NCI-H69 (cell line): ENCODE results near the gene KPTN.

ENCODE experiments used
- DNase-seq: peaks from one replicate; lab custom pipeline; 2025; lab: John Stamatoyannopoulos, UW

KPTN gene

DNA sequence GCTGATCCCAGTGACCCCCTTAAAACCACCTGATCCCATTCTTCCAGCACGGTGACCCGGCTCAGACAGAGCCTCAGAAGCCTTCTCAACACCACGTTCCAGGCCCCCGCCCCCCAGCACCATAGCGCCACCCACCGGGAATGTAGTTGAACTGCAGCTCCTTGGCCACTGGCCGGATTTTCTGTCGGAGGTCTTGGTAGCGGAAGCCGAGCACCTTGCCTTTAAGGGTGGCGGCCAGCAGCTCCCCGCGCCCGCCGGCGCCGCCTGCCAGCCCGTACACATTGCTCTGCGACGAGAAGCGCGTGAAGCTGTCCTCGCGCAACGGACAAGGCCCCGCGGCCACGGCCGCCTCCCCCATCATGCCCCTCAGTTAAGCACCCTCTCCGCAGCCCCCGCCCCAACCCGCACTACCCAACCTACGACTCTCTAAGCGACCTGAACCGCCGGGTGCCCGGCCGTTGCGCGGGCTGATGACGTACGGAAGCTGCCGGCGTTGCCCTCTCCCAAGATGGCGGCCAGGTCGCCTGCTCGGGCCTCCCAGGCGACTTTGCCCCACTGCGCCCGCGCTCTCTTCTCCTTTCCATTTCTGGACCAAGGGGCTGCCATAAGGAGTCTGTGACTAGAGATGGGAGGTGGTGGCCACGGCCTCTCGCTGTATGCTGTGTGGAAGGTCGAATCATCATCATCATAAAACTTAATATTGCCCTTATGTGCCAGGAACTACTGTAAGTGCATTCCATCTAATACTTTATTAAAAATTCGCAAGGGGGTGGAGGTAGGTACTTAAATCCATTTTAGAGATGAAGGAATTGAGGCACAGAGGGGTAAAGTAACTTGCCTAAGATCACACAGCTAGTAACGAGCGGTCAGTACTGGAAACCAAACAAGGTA, at the start of gene KPTN:
KPTN (minus strand) TSS at position 420 of the 891 bp plus-strand sequence; CDS start at position 361, 59 bp downstream.
- peak; percentile 96 for DNase-seq

DNA sequence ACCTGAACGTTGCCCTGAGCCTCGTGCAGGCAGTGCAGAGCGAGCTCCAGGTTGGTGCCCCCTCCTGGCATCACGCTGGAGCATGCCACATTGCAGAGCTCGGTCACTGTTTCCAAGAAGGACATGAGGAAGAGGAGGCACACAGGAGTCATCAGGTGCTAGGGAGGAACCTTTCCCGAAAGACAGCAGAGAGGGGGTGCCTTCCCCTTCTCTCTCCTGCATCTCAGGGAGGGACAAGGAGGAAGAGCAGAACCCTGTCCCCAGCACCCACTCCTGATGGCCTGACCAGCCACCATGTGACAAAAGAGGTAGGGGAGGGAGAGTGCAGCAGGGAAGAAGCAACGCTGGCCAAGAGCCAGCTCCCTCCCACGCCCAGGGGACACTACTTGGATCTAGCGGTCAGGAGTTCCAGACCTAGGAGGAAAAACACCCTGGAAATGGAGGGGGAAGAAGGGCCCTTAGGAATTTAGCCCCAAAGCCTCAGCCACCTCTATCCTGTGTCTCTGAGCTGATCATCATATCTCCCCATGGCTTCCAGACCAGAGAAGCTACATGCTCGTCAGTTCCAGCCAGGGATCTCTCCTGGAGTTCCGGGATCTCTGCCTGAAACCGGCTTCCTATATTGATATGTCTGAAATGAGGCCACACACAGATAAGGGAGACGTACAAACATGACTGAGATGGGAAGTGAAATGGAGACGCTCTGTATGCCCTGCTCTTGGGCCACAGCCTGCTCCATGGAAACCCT, 47.8 kb upstream of the KPTN start:
- DNase-seq = peak; percentile 27

DNA sequence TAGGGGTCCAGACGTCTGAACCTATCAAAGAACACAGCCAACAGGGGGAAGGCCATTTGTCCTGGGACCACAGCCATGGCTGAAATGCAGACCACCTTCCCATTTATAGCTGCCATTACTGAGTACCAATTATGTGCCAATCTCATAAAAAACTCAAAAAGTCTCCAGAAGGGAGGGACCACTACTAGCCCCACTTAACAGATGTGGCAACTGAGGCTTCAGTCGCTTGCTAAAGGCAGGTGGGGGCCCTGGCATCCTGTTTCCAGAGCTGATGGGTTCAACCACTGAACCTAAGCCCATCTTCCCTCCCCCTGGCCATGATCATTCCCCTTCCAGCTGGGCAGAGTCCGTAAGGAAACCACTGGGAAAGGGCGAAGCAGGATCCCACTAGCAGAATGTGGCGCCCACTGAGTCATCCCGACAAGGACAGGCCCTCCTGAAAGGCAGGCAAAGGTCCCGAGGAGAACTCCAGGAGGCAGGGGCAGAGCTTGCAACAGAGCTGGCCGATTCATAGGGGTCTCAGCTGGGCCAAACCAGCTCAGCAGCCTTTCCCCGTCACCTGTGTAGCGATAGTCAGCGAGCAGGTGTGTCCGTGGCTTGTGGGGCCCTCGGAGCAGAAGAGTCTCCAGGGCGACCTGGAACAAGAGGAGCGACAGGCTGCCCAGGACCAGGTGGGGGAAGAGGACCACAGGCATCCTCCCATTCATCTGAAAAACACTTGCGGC, 45.2 kb upstream of the KPTN start:
- DNase-seq = no peak

DNA sequence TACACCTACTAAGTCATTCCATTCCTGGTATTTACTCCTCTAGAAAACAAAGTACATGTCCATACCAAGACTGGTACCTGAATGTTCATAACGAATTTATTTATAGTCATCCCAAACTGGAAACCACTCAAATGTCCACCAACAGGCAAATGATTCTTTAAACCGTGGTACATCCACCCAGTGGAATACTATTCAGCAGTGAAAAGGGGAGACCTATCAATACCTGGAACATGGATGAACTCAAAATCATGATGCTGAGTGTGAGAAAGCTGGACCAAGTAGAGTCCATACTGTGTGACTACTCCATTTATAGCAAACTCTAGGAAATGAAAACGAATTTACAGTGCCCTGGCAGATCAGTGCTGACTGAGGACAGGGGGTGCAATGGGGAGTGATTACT, 42.8 kb upstream of the KPTN start:
- no peak for DNase-seq

DNA sequence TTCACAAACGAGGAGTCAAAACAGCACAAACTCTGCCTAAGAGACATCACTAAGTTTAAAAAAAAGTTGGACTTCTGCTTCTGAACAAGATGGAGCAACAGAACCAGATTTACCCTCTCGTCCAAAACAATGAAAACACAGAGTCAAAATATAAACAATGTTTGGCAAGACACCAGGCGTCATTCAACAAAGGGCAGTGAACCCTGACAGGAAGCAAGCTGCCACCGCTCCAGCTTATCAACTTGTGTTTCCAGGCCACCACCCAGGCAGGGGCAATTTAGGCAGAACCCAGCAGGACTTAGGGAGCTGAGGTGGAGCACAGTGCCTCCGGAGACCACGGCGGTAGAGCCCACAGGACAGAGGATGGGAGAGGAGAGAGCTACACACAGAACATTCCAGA, 39.5 kb upstream of the KPTN start:
- DNase-seq = peak; percentile 53

DNA sequence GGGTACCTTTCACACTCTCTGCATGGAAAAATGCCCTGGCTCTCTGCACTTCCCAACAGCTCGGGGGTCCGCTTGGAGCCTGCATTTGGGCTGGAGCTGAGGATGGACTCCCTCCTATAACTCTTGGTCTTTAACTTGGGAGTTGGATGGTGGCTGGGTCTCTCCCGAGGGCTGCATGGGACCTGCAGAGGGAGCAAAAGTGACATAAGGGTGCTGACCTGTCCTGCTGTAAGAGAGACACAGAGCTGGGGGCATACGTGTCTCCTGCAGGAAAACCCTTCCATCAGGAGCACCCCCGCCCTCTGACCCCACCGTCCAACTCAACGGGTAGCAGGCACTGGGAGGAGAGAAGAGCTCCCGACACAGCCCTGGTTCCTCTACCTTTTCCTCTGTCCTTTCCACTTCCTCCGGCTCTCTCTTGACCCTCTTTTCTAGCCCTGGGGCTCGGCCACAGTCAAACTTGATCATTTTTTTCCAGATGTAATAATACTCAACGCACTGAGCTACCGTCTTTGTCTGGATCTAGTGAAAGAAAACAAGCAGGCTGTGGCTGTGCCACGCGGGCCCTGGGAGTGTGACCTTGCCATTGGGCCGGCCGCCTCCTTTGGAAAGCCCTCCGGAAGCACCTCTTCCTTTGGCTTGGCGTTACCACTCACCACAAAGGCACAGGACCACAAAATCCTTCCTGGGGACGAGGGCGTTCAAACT, 37.6 kb upstream of the KPTN start:
- DNase-seq = no peak

DNA sequence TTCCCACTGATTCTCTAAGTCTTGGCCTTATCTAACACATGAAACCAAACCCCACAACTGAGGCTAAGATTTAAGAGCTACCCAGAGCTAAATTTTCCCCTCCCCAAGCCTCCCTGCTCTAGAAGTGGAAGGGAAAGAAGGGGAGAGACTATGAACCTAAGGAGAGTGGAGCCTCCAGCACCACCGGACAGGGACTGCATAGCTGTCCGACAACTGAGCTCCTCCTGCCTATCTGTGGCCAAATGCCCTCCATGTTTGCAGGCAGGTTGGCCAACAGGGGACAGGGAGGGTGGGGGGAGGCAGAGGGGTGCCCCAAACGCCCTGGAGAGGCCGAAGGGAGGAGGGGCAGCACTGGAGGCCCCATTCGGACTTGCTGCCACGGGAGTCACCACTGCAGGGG, 36.8 kb upstream of the KPTN start:
- no peak for DNase-seq

DNA sequence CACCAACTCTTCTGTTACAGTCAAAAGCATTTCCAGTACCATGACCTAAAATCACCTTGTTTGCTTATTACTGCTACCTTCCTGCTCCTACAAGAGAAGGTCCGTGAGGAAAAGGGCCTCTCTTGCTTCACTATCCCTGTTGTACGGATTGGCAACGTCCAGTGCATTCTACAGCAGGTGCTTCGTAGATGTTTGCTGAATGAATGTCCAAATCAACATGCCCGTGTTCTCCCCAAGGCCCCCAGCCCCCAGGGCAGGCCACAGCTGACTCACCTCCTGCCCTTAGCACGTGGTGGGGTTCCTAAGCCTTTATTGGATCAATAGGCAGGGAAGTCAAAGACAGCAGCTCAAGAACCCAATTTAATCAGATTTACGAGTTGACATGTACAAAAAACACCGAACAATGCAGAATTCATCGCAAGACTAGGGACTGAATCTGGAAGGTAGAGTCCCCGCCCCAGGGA, 36.4 kb upstream of the KPTN start:
- no peak for DNase-seq

DNA sequence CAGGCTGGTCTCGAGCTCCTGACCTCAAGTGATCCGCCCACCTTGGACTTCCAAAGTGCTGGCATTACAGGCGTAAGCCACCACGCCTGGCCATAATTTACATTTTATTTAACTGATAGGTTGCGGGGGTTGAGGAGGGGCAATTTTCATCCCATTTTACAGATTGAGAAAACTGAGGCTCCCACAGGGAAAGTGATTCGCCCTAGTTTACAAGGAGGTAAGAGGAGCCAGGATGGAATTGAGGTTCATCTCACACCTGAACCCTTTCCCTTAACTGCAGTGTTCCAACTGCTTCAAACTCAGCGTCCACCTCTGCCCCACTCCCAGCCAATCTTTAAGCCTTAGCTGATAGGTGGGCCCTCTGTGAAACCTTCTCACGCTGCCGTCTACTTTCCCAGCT, 34.8 kb upstream of the KPTN start:
- no peak for DNase-seq

DNA sequence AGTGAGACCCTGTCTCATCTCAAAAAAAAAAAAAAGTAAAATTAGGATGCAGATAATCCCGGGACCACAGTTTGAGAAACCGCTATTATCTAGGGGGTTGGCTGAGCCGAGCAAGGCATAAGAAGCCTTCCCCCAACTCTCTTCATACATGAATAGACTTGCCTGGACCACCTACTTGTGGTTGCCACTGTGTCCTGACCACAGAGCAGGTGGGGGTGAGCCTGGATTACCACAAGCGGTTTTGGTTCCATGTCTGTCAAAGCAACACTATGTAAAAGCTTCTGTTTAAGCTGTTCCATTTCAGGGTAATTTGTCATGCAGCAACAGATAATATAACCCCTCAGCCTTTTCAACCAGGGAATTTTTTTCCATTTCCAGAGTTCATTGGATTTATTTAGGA, 34.1 kb upstream of the KPTN start:
- DNase-seq = no peak

DNA sequence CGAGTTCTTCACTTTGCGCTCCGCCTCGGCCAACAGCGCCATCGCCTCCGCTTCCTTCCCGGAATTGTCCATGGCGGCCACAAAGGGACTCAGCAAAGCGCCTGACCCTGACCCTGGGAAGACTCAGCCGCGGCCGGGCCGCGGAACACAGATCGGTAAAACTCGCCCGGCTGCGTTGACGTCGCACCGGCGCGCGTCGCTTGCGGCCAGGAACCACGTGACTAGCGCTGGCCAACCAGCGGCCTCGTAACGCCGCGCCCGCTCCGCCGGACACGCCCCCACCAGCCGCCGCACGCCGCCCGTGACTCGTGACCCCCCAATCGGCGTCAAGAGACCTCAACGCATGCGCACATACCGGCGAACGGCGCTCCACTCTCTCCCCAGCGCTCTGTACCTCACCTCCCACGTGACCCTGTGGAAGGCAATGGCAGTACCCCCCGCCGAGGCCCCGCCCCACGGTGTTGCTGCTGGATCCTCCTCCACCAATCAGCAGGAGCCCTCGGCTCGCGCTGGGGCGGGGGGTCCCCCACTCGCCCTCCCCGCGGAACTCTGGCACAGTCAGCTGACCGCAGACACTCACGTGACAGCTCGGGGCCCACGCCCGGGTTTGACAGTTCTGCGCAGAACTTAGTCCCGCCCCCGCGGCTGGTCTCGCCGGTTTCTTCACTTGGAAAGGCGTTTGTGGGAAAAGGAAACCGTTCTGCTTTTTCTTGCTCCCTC, 31.0 kb upstream of the KPTN start, which contains the start of gene NAPA:
NAPA (minus strand) TSS at position 195 of the 720 bp plus-strand sequence; CDS start at position 72, 123 bp downstream.
- DNase-seq = peak; percentile 100

DNA sequence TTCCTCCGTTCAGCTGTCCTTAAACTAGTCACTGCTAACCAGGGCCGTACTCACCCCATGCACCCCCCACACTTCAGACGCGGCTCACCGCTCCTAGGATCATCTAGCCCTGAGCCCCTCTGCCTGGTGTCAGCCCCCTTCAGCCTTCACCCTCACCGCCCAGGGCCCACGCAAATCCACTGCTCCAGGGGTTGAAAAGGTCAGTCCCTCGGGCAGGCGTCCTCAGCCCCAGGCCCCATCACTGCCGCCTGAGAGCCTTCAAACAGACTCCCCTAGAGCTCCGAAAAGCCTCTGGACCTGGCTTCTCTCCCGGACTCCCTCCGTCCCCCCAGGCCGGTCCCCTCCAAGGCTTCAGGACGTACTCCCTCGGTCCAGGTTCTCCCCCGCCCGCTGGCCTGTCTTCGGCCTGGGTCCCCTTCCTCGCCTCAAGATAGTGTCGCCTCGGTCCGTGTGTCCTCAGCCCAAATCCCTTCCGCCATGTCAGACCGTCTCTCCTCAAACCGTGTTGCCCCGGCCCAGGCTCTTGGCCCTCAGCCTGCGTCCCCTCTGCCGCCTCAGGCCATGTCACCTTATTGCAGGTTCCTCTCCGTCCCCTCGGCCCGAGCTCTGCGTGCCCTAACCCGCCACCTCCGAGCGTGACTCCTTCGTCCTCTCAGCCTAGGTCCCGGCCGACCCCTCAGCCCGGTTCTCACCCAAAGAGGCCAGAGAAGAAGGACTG, 30.3 kb upstream of the KPTN start:
- peak; percentile 58 for DNase-seq

DNA sequence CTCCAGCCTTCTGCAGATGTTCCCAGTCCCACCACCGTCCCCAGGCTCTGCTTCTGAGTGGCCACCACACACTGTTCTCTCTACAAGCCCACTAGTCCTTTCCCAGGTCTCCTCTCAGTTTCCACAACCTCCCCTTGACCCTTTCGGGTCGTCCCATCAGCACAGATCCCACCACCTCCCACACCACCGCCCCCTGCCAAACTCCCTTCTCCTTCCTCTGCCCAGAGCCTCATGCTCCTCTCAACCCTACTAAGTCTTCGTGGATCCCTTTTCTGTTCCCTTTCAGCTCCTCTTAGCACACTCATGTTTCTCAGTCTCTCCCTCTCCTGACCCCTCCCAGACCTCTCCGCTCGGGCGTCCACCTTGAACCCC, 28.9 kb upstream of the KPTN start:
- no peak for DNase-seq

DNA sequence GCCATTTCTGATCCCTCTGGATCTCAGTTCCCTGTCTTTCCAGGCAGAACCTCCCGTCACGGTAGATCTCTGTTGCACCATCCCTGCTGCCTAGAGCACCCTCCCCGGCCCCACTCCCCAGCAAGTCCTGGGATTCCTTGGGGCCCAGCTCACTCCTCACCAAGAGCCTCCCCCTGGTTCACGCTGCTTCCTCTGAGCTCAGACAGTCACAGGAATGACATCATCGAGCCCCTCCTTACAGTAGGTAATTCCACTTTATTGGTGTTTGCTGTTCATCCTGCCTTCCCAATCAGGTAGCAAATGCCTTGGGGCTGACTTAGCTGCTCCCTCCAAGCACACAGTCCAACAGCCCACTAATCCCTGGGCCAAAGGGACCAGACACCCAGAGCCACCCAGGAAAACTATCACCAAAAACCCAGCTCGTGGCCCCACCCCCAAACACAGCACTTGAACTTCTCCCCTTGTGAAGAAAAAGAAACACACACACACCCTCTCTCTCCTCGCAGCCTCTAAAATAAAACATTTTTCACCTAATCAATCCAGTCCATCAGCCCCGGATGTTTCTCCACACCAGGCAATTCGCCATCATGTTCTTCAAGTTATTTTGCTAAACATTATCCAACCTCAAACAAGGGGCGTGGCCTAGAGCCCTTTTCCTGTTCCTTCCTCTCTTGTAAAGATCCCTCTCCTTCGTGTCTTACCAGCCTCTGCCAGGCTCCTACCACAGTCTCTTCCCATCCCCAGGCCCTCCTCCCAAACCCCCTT, 28.3 kb upstream of the KPTN start:
- no peak for DNase-seq

DNA sequence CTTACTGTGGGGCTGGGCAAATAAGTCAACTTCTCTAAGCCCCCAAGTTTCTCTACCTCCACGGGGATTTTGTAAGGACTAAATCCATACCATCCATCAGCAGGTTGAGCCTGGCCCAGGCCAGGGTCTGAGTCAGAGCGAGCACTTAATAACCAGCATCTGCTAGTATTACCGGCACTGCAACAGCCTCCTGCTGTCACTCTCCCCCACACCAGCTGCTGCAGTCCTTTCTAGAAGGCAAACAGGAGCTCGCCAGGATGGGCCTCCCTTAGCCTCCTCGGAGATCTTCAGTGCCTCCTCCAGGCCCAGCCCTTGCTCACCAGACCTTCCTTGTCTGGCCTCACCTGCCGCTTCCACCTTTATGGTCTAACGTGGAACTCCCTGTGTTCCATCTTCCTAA, 27.7 kb upstream of the KPTN start:
- DNase-seq = peak; percentile 37

DNA sequence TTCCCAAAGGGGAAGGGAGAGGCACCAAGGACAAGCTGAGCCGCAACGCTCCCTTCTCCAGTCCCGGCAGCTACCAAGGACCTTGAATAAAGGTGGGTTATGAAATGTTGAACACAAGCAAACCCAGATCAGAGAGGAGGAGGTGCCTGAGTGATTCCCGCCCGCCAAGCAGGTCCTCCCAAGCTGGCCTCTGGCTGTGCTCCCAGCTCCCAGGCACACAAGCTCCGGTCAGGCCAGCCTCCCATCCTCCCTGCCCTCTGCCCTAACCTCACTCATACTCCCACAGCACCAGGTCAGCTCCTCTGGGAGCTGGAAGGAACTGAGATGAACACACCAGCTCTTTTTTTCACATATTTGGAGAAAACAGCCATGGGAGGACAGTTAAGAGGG, 27.1 kb upstream of the KPTN start:
- no peak for DNase-seq

DNA sequence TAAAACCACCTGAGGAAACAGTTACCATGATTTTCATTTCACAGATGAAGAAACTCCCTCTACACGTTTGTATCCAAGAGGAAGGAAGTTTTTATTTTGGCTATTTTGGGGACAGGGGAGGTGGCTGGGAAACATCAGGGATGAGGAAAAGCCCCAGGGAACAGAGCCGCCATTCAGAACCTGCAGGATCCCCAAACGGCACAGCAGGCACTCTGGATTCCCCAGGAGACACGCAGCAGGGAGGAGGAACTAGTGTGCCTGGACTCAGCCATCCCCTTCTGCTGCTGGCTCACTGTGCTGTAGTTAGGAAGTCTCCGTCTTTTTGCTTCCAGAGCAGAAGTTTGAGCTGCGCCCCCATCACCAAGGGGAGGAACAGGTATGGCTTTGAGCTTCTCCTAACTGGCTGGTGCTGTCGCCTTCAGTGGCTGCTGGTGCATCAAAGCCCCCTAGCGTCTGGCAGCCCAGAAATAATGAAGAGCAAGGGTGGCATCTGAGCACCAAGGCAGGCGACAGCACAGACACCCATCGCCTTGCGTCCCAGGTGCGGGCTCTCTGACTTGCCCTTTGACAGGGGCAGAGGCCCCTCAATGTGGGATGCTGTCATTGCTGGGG, 26.6 kb upstream of the KPTN start:
- no peak for DNase-seq

DNA sequence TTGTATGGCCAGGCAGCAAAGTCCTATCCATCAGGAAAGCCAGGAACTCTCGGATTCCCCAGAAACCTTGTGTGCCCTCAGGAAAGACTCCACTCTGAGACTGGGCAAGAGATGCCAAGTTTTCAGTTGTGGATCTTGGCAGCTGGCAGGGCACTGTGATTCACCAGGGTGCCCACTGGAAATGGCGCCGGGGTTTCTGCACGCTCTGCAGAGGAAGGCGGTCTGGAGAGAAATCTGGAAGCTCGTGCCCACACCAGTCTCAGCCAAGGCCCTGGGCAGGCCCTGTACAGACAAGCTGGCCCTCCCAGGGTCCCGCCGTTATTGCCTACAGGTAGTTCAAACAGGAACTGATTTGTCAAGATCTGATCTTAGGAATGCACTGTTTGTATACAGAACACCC, 26.0 kb upstream of the KPTN start:
- DNase-seq = no peak

DNA sequence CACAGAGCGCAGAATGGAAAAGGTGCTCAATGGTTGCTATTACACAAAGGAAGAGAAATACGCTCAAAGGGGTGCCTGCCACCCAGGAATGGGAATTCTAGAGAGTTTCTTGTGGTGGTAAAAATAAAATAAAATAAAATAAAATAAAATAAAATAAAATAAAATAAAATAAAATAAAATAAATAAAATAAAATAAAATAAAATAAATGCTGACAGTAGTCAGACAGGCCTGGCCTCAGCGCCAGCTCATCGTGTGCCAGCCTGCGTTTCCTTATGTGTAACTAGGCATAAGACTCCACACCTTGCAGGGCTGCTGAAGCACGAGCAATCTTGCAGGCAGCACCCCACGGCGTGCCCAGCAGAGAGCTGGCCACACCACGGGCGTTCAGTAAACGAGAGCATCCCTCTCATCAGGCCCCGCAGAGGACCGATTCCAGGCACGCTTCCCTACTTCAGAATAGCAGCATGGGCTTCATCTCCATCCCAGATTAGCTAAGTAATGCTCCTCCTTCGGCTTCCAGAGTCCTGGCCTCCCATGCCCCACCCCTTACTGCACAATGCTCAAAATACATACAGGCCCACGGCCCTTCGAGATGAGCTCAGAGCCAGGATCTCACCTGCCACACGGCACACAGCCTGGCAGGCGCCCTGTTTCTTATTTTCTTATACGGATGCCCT, 25.3 kb upstream of the KPTN start:
- DNase-seq = no peak
